Naive thymus-derived CD4-positive, alpha-beta T cell (primary cell): Measurements from ENCODE around the gene HMGB2. TPM values are rescaled to one million over a fixed set of nuclear protein-coding genes. Genes with fewer than 3 reads are reported as not detected.

ENCODE experiments used
- ATAC-seq: fragments of 150-1000 bp; cut with Tn5 transposase; 2 replicates; pipeline ENCODE4 v1.10.0; 2021; ENCODE audit warnings: mild to moderate bottlenecking, moderate library complexity
- CTCF ChIA-PET: fragments of 350-600 bp; sonication (Branson Sonifier 250); formaldehyde crosslinking; loops from one replicate; lab custom pipeline; 2021; ENCODE audit warnings: antibody characterized with exemption; lab: Charles Lee
- POLR2A ChIA-PET: fragments of 350-600 bp; sonication (Branson Sonifier 250); formaldehyde crosslinking; loops from one replicate; lab custom pipeline; 2021; ENCODE audit warnings: antibody characterized with exemption, inconsistent platforms; lab: Charles Lee
- DNase-seq, 9 donors: peaks; one replicate each; pipeline versions ENCODE4 v3.0.0 to v3.0.0-alpha.2; 2020 to 2022; ENCODE audit warnings: mixed read lengths in 1 of 9
- H3K27ac ChIP-seq: one replicate; pipeline ENCODE4 v1.7.0; 2013; ENCODE audit warnings: mild to moderate bottlenecking, low read depth, low read length, moderate library complexity
- H3K27me3 ChIP-seq, 2 donors: one replicate each; pipeline ENCODE4 v1.7.0; 2013; ENCODE audit warnings: low read length in 2 of 2, mild to moderate bottlenecking in 2 of 2, moderate library complexity in 2 of 2; ENCODE audit not compliant: control insufficient read depth in 2 of 2, insufficient read depth in 2 of 2
- H3K36me3 ChIP-seq, 3 experiments: 1 replicate in 2 of 3; 2 replicates in 1 of 3; pipeline ENCODE4 v1.7.0; 2013; ENCODE audit warnings: low read length in 3 of 3, mild to moderate bottlenecking in 3 of 3, moderate library complexity in 1 of 3; ENCODE audit not compliant: insufficient read depth in 3 of 3, control insufficient read depth in 2 of 3
- H3K4me1 ChIP-seq, 2 donors: one replicate each; pipeline ENCODE4 v1.7.0; 2013; ENCODE audit warnings: low read length in 2 of 2, mild to moderate bottlenecking in 2 of 2, moderate library complexity in 1 of 2; ENCODE audit not compliant: control insufficient read depth in 2 of 2, insufficient read depth in 2 of 2
- H3K4me3 ChIP-seq: 2 replicates; pipeline ENCODE4 v1.7.0; 2013; ENCODE audit warnings: mild to moderate bottlenecking, low read length
- H3K9me3 ChIP-seq, 3 experiments: 1 replicate in 2 of 3; 2 replicates in 1 of 3; pipeline ENCODE4 v1.7.0; 2013; ENCODE audit warnings: low read length in 3 of 3; ENCODE audit not compliant: control insufficient read depth in 2 of 3
- H3K27ac Mint-ChIP-seq, 9 donors: one replicate each; pipeline ENCODE4 v1.8.0; 2020 to 2022; ENCODE audit warnings: mixed read lengths in 9 of 9, mild to moderate bottlenecking in 8 of 9, moderate library complexity in 5 of 9, inconsistent platforms in 2 of 9
- H3K27me3 Mint-ChIP-seq, 5 donors: one replicate each; pipeline ENCODE4 v1.8.0; 2021 to 2022; ENCODE audit warnings: mixed read lengths in 5 of 5, mild to moderate bottlenecking in 1 of 5
- H3K36me3 Mint-ChIP-seq, 5 donors: one replicate each; pipeline ENCODE4 v1.8.0; 2020 to 2022; ENCODE audit warnings: mixed read lengths in 5 of 5, mild to moderate bottlenecking in 3 of 5, inconsistent platforms in 1 of 5
- H3K4me1 Mint-ChIP-seq, 7 donors: one replicate each; pipeline ENCODE4 v1.8.0; 2020 to 2022; ENCODE audit warnings: mixed read lengths in 7 of 7, mild to moderate bottlenecking in 3 of 7, inconsistent platforms in 1 of 7
- H3K4me3 Mint-ChIP-seq, 10 donors: one replicate each; pipeline ENCODE4 v1.8.0; 2020 to 2022; ENCODE audit warnings: mild to moderate bottlenecking in 10 of 10, mixed read lengths in 10 of 10, moderate library complexity in 6 of 10, inconsistent platforms in 2 of 10
- H3K9me3 Mint-ChIP-seq, 11 donors: one replicate each; pipeline ENCODE4 v1.8.0; 2020 to 2022; ENCODE audit warnings: mixed read lengths in 11 of 11, mild to moderate bottlenecking in 4 of 11, inconsistent platforms in 1 of 11, moderate library complexity in 1 of 11
- intact Hi-C, 2 donors: fragments of 100-400 bp; cut with micrococcal nuclease; formaldehyde crosslinking; loops; one replicate each; pipeline ENCODE4 v1.15.1; 2023
- polyA plus RNA-seq, 2 donors: library from polyadenylated mRNA; unstranded; fragments of 300-500 nt; fragmentation: Illumina TruSeq; gene quantifications; one replicate each; pipeline ENCODE4 v1.2.3, GENCODE V29; 2021
- total RNA-seq, 6 experiments: library from RNA in 5 of 6; stranded (reverse) in 5 of 6; gene quantifications; 1 replicate in 5 of 6; 2 replicates in 1 of 6; pipeline ENCODE4 v1.2.3 and lab custom pipeline; 2021 to 2026

HMGB2 gene
- total RNA-seq (100 to 1,000 TPM in 3 of 5 experiments, 10 to 100 TPM in 2; 89.3 to 542 (median 106) TPM), polyA plus RNA-seq (100 to 1,000 TPM; 154 to 232 TPM), total RNA-seq (lab: John Stamatoyannopoulos, UW) (176 reads per million, percentile 92 among the genes with 10 or more reads in this experiment)

DNA sequence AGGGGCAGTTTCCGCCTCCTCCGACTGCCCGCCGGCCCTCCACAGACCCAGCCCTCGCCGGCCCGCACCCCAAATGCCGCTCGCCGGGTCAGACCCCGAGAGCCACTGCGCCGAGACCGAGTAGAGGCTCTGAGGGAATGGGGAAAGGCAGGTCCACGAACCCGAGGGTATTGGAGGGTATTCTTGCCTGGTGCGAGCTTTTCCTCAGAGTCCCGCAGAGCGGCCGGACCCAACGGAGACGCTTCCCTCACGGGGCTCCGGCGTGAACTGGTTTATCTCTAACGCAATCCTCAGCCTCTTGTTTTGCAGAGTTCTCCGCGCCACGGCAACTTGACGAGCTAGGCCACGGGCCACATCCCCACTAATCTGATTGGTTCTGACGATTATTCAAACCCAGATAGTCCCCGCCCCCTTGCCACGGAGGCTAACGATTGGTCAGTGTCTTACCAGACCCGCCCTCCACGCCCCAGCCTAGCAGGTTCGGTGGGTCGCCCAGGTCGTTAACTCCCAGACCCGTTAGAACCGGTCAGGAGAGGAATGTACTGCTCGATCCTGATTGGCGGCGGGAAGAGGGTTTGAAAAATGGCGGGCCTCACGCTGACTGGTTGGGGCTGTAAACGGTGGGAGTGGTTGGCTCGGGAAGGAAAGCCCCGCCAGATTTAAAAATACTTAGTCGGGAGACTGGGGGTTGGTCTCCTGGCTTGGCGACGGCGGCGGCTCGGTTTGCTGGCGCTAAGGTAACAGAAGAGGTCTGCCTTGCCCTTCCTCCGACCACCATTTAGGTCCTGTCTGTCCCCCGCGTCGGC is at the start of gene HMGB2:
Gene HMGB2, minus strand, starts transcription at position 274 of the 806 bp plus-strand sequence. CDS start 709 bp downstream, outside the sequence.
- no peaks in the 10 kb centered on the region for H3K9me3 ChIP-seq
- DNase-seq (peak; percentile 96 to 100 (median 100)), ATAC-seq (peak; percentile 97)
- H3K27ac ChIP-seq, result peak within 1 kb of the TSS; percentile 98
- intact Hi-C loops, result loop anchor here (1.0 to 5.0 kb wide), 9 partner anchors 11 to 1188 kb away; partner anchors contain the start of genes GALNT7 (in 2 of the 2), SAP30 (in 2 of the 2), CEP44 (in 1 of the 2) and FBXO8 (in 1 of the 2)
- H3K36me3 Mint-ChIP-seq, result peaks cover 4 to 27% (median 4%) of the 10 kb centered on the region in 5 donors
- H3K9me3 Mint-ChIP-seq, result peaks cover 0 to 6% (median 0%) of the 10 kb centered on the region in 11 donors
- H3K27me3 Mint-ChIP-seq, result peaks cover 6 to 18% (median 11%) of the 10 kb centered on the region in 5 donors
- H3K4me1 ChIP-seq, result peaks cover 7 to 18% of the 10 kb centered on the region in 2 donors
- peak within 1 kb of the TSS; percentile 97 to 100 (median 99) for H3K27ac Mint-ChIP-seq
- H3K27me3 ChIP-seq, result no peaks in the 10 kb centered on the region
- peak within 1 kb of the TSS; percentile 93 to 100 (median 99) for H3K4me3 Mint-ChIP-seq
- peaks cover 20 to 55% (median 30%) of the 10 kb centered on the region in 7 donors for H3K4me1 Mint-ChIP-seq
- POLR2A ChIA-PET, result interaction anchor here (0.6 to 8.8 kb wide), 23 partner anchors 10 to 950 kb away, joined by 3 to 209 read pairs (median 4); partner anchors contain the start of genes CEP44, FBXO8 and SAP30
- H3K4me3 ChIP-seq, result peak within 1 kb of the TSS; percentile 89
- CTCF ChIA-PET, result interaction anchor here (0.6 to 2.5 kb wide), 3 partner anchors 37 to 172 kb away, joined by 3 to 8 read pairs (median 3); partner anchors contain the start of gene SAP30
- peaks cover 0 to 9% (median 6%) of the 10 kb centered on the region in 3 experiments for H3K36me3 ChIP-seq

DNA sequence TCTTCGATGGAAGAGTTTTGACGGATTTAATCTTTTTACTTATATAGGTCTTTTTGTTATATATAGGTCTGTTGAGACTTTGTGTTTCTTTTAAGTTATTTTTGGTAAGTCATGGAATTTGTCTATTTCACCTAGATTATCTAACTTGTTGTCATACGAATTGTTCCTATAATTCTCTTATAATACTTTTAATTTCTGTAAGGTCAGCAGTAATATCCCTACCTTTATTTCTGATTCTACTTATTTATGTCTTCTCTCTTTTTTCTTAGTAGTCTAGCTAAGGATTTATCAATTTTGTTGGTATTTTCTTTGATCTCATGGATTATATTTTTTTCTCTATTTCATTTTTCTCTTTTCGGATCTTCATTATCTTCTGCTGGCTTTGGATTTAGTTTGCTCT is 48.2 kb upstream of the HMGB2 start:
- Mint-ChIP-seq H3K36me3 (peaks cover 0 to 9% (median 0%) of the 10 kb centered on the region in 5 donors), H3K4me1 (peaks cover 0 to 10% (median 0%) of the 10 kb centered on the region in 7 donors), H3K9me3 (no peaks in the 10 kb centered on the region), H3K4me3 (no peak overlapping the region), H3K27ac (peak overlapping the region in 1 of 9 donors; percentile 2), H3K27me3 (peaks cover 4 to 47% (median 23%) of the 10 kb centered on the region in 5 donors)
- Histone ChIP-seq H3K36me3 (no peaks in the 10 kb centered on the region), H3K4me1 (no peaks in the 10 kb centered on the region), H3K27ac (no peak overlapping the region), H3K9me3 (no peaks in the 10 kb centered on the region), H3K27me3 (peaks cover 0 to 8% of the 10 kb centered on the region in 2 donors), H3K4me3 (no peak overlapping the region)
- ChIA-PET POLR2A (interaction anchor here (0.8 to 1.6 kb wide), 2 partner anchors 13 to 49 kb away, joined by 3 to 16 read pairs; partner anchors contain the start of gene HMGB2), CTCF (no interaction called here)
- no peak for DNase-seq
- intact Hi-C loops, result no loop called here
- no peak for ATAC-seq

- CTCF ChIA-PET, result no interaction called here
- Histone ChIP-seq H3K4me1 (no peaks in the 10 kb centered on the region), H3K9me3 (no peaks in the 10 kb centered on the region), H3K36me3 (no peaks in the 10 kb centered on the region), H3K27ac (no peak overlapping the region), H3K4me3 (no peak overlapping the region), H3K27me3 (peaks cover 0 to 8% of the 10 kb centered on the region in 2 donors)
- ATAC-seq (no peak), DNase-seq (no peak)
- Mint-ChIP-seq H3K4me1 (peaks cover 0 to 7% (median 0%) of the 10 kb centered on the region in 7 donors), H3K27me3 (peaks cover 4 to 43% (median 23%) of the 10 kb centered on the region in 5 donors), H3K9me3 (no peaks in the 10 kb centered on the region), H3K4me3 (no peak overlapping the region), H3K36me3 (peaks cover 0 to 9% (median 0%) of the 10 kb centered on the region in 5 donors), H3K27ac (no peak overlapping the region)
- POLR2A ChIA-PET, result no interaction called here
- intact Hi-C loops, result no loop called here
Measured at GRCh38 chr4:173381610-173382009, 47.5 kb upstream of the HMGB2 start.

DNA sequence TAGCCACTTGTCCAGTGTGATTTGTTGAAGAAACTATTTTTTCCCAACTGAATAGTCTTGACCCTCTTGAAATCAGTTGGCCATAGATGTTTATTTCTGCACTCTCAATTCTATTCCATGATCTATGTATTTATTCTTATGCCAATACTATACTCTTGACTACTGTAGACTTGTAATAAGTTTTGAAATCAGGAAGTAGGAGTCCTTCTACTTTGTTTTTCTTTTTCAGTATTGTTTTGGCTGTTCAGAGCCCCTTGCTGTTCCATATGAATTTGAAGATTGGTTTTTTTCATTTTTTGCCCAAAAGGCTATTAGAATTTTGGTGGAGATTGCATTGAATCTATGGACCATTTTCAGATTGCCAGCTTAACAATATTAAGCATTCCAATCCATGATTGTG is 46.8 kb upstream of the HMGB2 start:
- intact Hi-C loops, result no loop called here
- Mint-ChIP-seq H3K27ac (no peak overlapping the region), H3K36me3 (peaks cover 0 to 12% (median 0%) of the 10 kb centered on the region in 5 donors), H3K27me3 (peaks cover 4 to 44% (median 23%) of the 10 kb centered on the region in 5 donors), H3K4me3 (no peak overlapping the region), H3K9me3 (no peaks in the 10 kb centered on the region), H3K4me1 (peaks cover 0 to 8% (median 0%) of the 10 kb centered on the region in 7 donors)
- Histone ChIP-seq H3K4me3 (no peak overlapping the region), H3K9me3 (no peaks in the 10 kb centered on the region), H3K27ac (no peak overlapping the region), H3K4me1 (no peaks in the 10 kb centered on the region), H3K36me3 (no peaks in the 10 kb centered on the region), H3K27me3 (peaks cover 0 to 8% of the 10 kb centered on the region in 2 donors)
- ChIA-PET CTCF (no interaction called here), POLR2A (no interaction called here)
- ATAC-seq, result no peak
- no peak for DNase-seq

DNA sequence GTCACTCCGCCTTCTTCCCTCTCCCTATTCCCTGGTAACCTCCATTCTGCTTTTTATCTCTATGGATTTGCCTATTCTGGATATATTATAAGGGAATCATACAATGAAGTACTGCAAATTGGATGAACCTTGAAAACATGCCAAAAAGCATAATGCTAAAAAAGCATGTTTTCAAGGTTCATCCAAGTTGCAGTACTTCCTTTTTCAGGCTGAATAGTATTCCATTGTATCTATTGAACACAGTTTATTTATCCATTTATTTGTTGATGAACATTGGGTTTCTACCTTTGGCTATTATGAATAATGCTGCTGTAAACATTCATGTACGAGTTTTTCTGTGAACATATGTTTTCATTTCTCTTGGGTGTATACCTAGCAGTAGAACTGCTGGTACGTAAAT is 45.8 kb upstream of the HMGB2 start:
- ATAC-seq (no peak), DNase-seq (no peak)
- ChIA-PET CTCF (no interaction called here), POLR2A (no interaction called here)
- no peaks in the 10 kb centered on the region for H3K9me3 Mint-ChIP-seq
- no peak overlapping the region for H3K27ac ChIP-seq
- peaks cover 4 to 45% (median 23%) of the 10 kb centered on the region in 5 donors for H3K27me3 Mint-ChIP-seq
- H3K9me3 ChIP-seq, result no peaks in the 10 kb centered on the region
- intact Hi-C loops, result loop anchor here in 1 of 2 donors (1.0 kb wide), 1 partner anchor 9 kb away; no protein-coding TSS in a partner anchor
- no peak overlapping the region for H3K27ac Mint-ChIP-seq
- no peak overlapping the region for H3K4me3 ChIP-seq
- peaks cover 0 to 8% of the 10 kb centered on the region in 2 donors for H3K27me3 ChIP-seq
- H3K36me3 ChIP-seq, result no peaks in the 10 kb centered on the region
- peaks cover 0 to 13% (median 0%) of the 10 kb centered on the region in 7 donors for H3K4me1 Mint-ChIP-seq
- peaks cover 0 to 15% (median 0%) of the 10 kb centered on the region in 5 donors for H3K36me3 Mint-ChIP-seq
- H3K4me1 ChIP-seq, result no peaks in the 10 kb centered on the region
- no peak overlapping the region for H3K4me3 Mint-ChIP-seq

- DNase-seq, result no peak
- Mint-ChIP-seq H3K9me3 (peaks cover 0 to 3% (median 0%) of the 10 kb centered on the region in 11 donors), H3K4me3 (no peak overlapping the region), H3K4me1 (peaks cover 7 to 22% (median 12%) of the 10 kb centered on the region in 7 donors), H3K27me3 (peaks cover 2 to 34% (median 17%) of the 10 kb centered on the region in 5 donors), H3K27ac (no peak overlapping the region), H3K36me3 (peaks cover 0 to 18% (median 0%) of the 10 kb centered on the region in 5 donors)
- no peak for ATAC-seq
- no peak overlapping the region for H3K4me3 ChIP-seq
- POLR2A ChIA-PET, result interaction anchor here (0.6 to 9.4 kb wide), 2 partner anchors 42 to 77 kb away, joined by 4 to 209 read pairs; partner anchors contain the start of gene HMGB2
- peaks cover 0 to 18% of the 10 kb centered on the region in 2 donors for H3K27me3 ChIP-seq
- H3K27ac ChIP-seq, result no peak overlapping the region
- H3K4me1 ChIP-seq, result peaks cover 5 to 6% of the 10 kb centered on the region in 2 donors
- CTCF ChIA-PET, result no interaction called here
- no peaks in the 10 kb centered on the region for H3K9me3 ChIP-seq
- intact Hi-C loops, result loop anchor here in 1 of 2 donors (5.0 kb wide), 1 partner anchor 1148 kb away; the partner anchor contains the start of gene HPGD
- H3K36me3 ChIP-seq, result no peaks in the 10 kb centered on the region
Measured at GRCh38 chr4:173374588-173374987, 40.4 kb upstream of the HMGB2 start.
